ENCODE data around the gene ERAP2. TPM values are rescaled to one million over a fixed set of nuclear protein-coding genes. Genes with fewer than 3 reads are reported as not detected.

Gene ERAP2
- total RNA-seq, 4 donors from 2014 or later: 5.7 to 20.9 (median 13.7) TPM

DNA sequence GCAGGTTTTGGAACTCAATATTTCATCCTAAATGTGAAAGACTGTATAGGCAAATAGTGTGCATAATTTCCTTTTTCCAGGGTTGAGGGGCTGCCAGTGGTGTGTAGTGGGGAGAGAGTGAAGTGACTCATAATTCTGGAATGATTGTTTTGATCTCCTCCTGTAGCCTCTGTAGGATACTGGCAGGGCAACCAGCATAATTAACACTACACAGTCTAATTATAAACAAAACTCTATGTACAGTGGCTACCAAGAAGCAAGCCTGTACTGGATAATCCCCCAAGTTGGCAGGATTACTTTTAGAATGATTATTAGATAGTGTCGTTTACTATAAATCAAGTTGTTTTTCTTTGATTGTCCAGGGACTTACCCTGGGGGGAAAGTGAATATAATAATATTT, 91.8 kb downstream of the ERAP2 start:
- TF ChIP-seq CTCF (IDR thresholded peaks at IDR 0.05) (no peak), POLR2A (IDR thresholded peaks at IDR 0.05) (no peak)
- DNase-seq: no peak
- intact Hi-C loops (cut with DNase I): no loop called here
- Histone ChIP-seq H3K36me3 (no peaks in the 10 kb centered on the region), H3K27ac (peak overlapping the region in 3 of 4 donors; percentile 5 to 54 (median 11)), H3K4me3 (no peak overlapping the region), H3K4me1 (peaks cover 0 to 49% (median 20%) of the 10 kb centered on the region in 3 donors), H3K9me3 (no peaks in the 10 kb centered on the region), H3K27me3 (no peaks in the 10 kb centered on the region)
- 23 to 24% methylated on average over 1 of the region's 1 CpG for WGBS, 2 donors

- no peak for TF ChIP-seq CTCF (IDR thresholded peaks at IDR 0.05)
- TF ChIP-seq POLR2A (IDR thresholded peaks at IDR 0.05): no peak
- no peak for DNase-seq
- intact Hi-C loops (cut with DNase I): no loop called here
- no peaks in the 10 kb centered on the region for H3K9me3 ChIP-seq
- H3K27me3 ChIP-seq: no peaks in the 10 kb centered on the region
- 31 to 36% methylated on average over 2 of the region's 2 CpGs for WGBS, 2 donors
- peak overlapping the region in 3 of 4 donors; percentile 11 to 71 (median 54) for H3K27ac ChIP-seq
- no peaks in the 10 kb centered on the region for H3K36me3 ChIP-seq
- H3K4me3 ChIP-seq: no peak overlapping the region
- peaks cover 0 to 47% (median 15%) of the 10 kb centered on the region in 3 donors for H3K4me1 ChIP-seq
Measured at GRCh38 chr5:96968614-96969013, 92.3 kb downstream of the ERAP2 start.

Small RNAs within 50 kb of the gene (small RNA-seq; reads per million reads assigned to genes)
- 0 reads per million in 4 donors for gene RF00019

Other genes with a start within 250 kb of the ERAP2 start
- 100 to 1,000 TPM; 324 to 489 (median 375) TPM for gene CAST, start 214.1 kb upstream of the ERAP2 start, total RNA-seq
- gene ERAP1, start 68.6 kb upstream of the ERAP2 start, total RNA-seq: 10 to 100 TPM; 17.7 to 28.2 (median 20.9) TPM
- gene LNPEP, start 59.6 kb downstream of the ERAP2 start, total RNA-seq: 10 to 100 TPM; 32.0 to 48.1 (median 36.0) TPM

All from esophagus squamous epithelium (tissue), 5 donors.